A549 (cell line): Measurements from ENCODE around the gene PRKAG2. TPM values are rescaled to one million over a fixed set of nuclear protein-coding genes. Genes with fewer than 3 reads are reported as not detected.
A peak's percentile ranks its signal among the peaks of the same experiment; 100 is the strongest.

Experiments
- ATAC-seq, 2 experiments: fragments of 200-7000 bp in 1 of 2; fragments of >200 bp in 1 of 2; cut with Nextera tagmentation in 1 of 2; cut with Tn5 transposase in 1 of 2; 3 replicates each; pipeline versions ENCODE4 v1.8.0 to v1.9.1; 2018 to 2020; ENCODE audit warnings: mild to moderate bottlenecking in 1 of 2, moderate library complexity in 1 of 2
- CTCF ChIA-PET: fragments of 300-600 bp; sonication (Branson Sonifier 250); formaldehyde crosslinking; extraction: SDS; loops from one replicate; lab custom pipeline; 2021; ENCODE audit warnings: antibody characterized with exemption, inconsistent platforms; lab: Yijun Ruan, JAX
- POLR2A ChIA-PET: fragments of 350-600 bp; formaldehyde crosslinking; extraction: SDS; loops from one replicate; lab custom pipeline; 2021; ENCODE audit warnings: antibody characterized with exemption, inconsistent platforms; lab: Yijun Ruan, JAX
- DNase-seq, 2 experiments: peaks; one replicate each; pipeline versions ENCODE4 v3.0.0 to v3.0.0-alpha.2; 2011 to 2016; ENCODE audit warnings: low read depth in 1 of 2, low spot score in 1 of 2
- FAIRE-seq: peaks from 2 replicates; lab custom pipeline; 2011; peaks lifted over from hg19 to GRCh38; lab: Jason Lieb, UNC
- H3K27ac ChIP-seq, 2 experiments: fragments of >200 bp; sonication (Bioruptor Twin); formaldehyde crosslinking; 3 replicates each; pipeline ENCODE4 v1.5.1; 2016 to 2017
- H3K4me1 ChIP-seq: fragments of >200 bp; sonication (Bioruptor Twin); formaldehyde crosslinking; 3 replicates; pipeline ENCODE4 v1.6.1; 2016
- H3K4me2 ChIP-seq: fragments of >200 bp; sonication (Bioruptor Twin); formaldehyde crosslinking; 3 replicates; pipeline ENCODE4 v1.6.1; 2016
- H3K4me3 ChIP-seq: fragments of >200 bp; sonication (Bioruptor Twin); formaldehyde crosslinking; 3 replicates; pipeline ENCODE4 v1.5.1; 2016
- H3K9me3 ChIP-seq: fragments of >200 bp; sonication (Bioruptor Twin); formaldehyde crosslinking; 3 replicates; pipeline ENCODE4 v1.6.1; 2016
- BCL3 ChIP-seq: fragments of >200 bp; sonication (Bioruptor Twin); formaldehyde crosslinking; IDR thresholded peaks from 3 replicates; pipeline ENCODE4 v1.6.1; 2016
- CTCF ChIP-seq: fragments of >200 bp; sonication (Bioruptor Twin); formaldehyde crosslinking; IDR thresholded peaks from 3 replicates; pipeline ENCODE4 v1.5.1; 2016
- EHMT2 ChIP-seq: fragments of 200-600 bp; sonication (generic); IDR thresholded peaks from 2 replicates; pipeline ENCODE4 v1.6.1; 2016; ENCODE audit warnings: antibody characterized with exemption, low read depth, mild to moderate bottlenecking, moderate library complexity
- ELK1 ChIP-seq: fragments of 150-350 bp; IDR thresholded peaks from 2 replicates; pipeline ENCODE4 v1.6.1; 2014; ENCODE audit warnings: low read depth, mild to moderate bottlenecking, low read length
- EP300 ChIP-seq, 2 experiments: fragments of >200 bp; sonication (Bioruptor Twin); formaldehyde crosslinking; IDR thresholded peaks; 2 replicates in 1 of 2; 3 replicates in 1 of 2; pipeline ENCODE4 v1.6.1; 2016 to 2017
- ESRRA ChIP-seq: fragments of 150-350 bp; IDR thresholded peaks from 2 replicates; pipeline ENCODE4 v1.6.1; 2014; ENCODE audit warnings: mild to moderate bottlenecking, low read length, borderline replicate concordance
- FOSB ChIP-seq: fragments of 250-450 bp; sonication (Bioruptor Pico); IDR thresholded peaks from 2 replicates; pipeline ENCODE4 v1.5.0; 2020; ENCODE audit warnings: mild to moderate bottlenecking, moderate library complexity
- FOXS1 ChIP-seq: fragments of 250-450 bp; sonication (Bioruptor Pico); IDR thresholded peaks from 2 replicates; pipeline ENCODE4 v1.5.0; 2020; ENCODE audit warnings: mild to moderate bottlenecking, moderate library complexity
- HDAC2 ChIP-seq: fragments of 200-600 bp; sonication (generic); IDR thresholded peaks from 2 replicates; pipeline ENCODE4 v1.6.1; 2016
- HOXB5 ChIP-seq: fragments of 250-450 bp; sonication (Bioruptor Pico); IDR thresholded peaks from 2 replicates; pipeline ENCODE4 v1.5.0; 2020; ENCODE audit warnings: mild to moderate bottlenecking, moderate library complexity
- JUN ChIP-seq, 2 experiments: fragments of >200 bp; sonication (Bioruptor Twin); formaldehyde crosslinking; IDR thresholded peaks; 2 replicates in 1 of 2; 3 replicates in 1 of 2; pipeline ENCODE4 v1.6.1; 2016 to 2017
- MAFK ChIP-seq: fragments of 450-650 bp; IDR thresholded peaks from 2 replicates; pipeline ENCODE4 v1.6.1; 2014; ENCODE audit not compliant: partially characterized antibody
- PHF8 ChIP-seq: fragments of 200-600 bp; sonication (generic); IDR thresholded peaks from 2 replicates; pipeline ENCODE4 v1.6.1; 2016; ENCODE audit warnings: low read depth, mild to moderate bottlenecking, antibody characterized with exemption, moderate library complexity, borderline replicate concordance
- TFCP2L1 ChIP-seq: fragments of 250-450 bp; sonication (Bioruptor Pico); IDR thresholded peaks from 2 replicates; pipeline ENCODE4 v1.5.0; 2021; ENCODE audit warnings: mild to moderate bottlenecking
- ZFP36 ChIP-seq: fragments of 450-650 bp; IDR thresholded peaks from 2 replicates; pipeline ENCODE4 v1.6.1; 2014; ENCODE audit warnings: borderline replicate concordance; ENCODE audit not compliant: partially characterized antibody
- WGBS: methylation state at CpG from one replicate; pipeline ENCODE4 v1.1.6; 2017; ENCODE audit errors: missing lambda C conversion rate; 5-methylcytosine and 5-hydroxymethylcytosine counted together
- polyA plus RNA-seq, 4 experiments: library from polyadenylated mRNA; depleted of rRNA in 3 of 4; stranded (reverse); fragments of >200 nt; fragmentation: RNase III in 1 of 4; extraction: RNeasy Plus Mini Kit Qiagen cat#74134 plus additional on column Dnase treatment in 1 of 4; gene quantifications; 2 replicates in 3 of 4; 3 replicates in 1 of 4; pipeline ENCODE4 v1.2.3, GENCODE V29; 2011 to 2017
- TF ChIP-seq, protein P1 (sequence below): fragments of >200 bp; sonication (Bioruptor Twin); formaldehyde crosslinking; IDR thresholded peaks from 2 replicates; pipeline ENCODE4 v1.6.1; 2016

The PRKAG2 gene
- polyA plus RNA-seq, 2 of the 4 experiments (the other 2 are of a cell fraction) = 26.5 to 31.7 TPM

GRCh38 chr7:151529842-151530241 is 347.1 kb downstream of the PRKAG2 start:
- H3K4me2 ChIP-seq = no peak overlapping the region
- H3K4me3 ChIP-seq = no peak overlapping the region
- ChIA-PET CTCF (interaction anchor here (0.7 kb wide), 1 partner anchor 8 kb away, joined by 3 read pairs; no protein-coding TSS in a partner anchor), POLR2A (no interaction called here)
- DNase-seq = no peak
- H3K27ac ChIP-seq = no peak overlapping the region
- no peak for TF ChIP-seq JUN (IDR thresholded peaks at IDR 0.05)
- TF ChIP-seq FOSB (CRISPR knock-in tag) = no peak
- TF ChIP-seq EHMT2 = no peak
- TF ChIP-seq MAFK = no peak
- no peak for TF ChIP-seq HOXB5
- TF ChIP-seq BCL3 = no peak
- TF ChIP-seq FOXS1 = no peak
- TF ChIP-seq TFCP2L1 = no peak
- TF ChIP-seq, protein P1, sequence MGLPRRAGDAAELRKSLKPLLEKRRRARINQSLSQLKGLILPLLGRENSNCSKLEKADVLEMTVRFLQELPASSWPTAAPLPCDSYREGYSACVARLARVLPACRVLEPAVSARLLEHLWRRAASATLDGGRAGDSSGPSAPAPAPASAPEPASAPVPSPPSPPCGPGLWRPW = no peak
- no peak for TF ChIP-seq PHF8
- TF ChIP-seq EP300 (IDR thresholded peaks at IDR 0.05) = no peak
- TF ChIP-seq ELK1 = no peak
- no peak for TF ChIP-seq CTCF
- FAIRE-seq = no peak
- no peak for ATAC-seq
- peaks cover 24% of the 10 kb centered on the region for H3K9me3 ChIP-seq
- no peaks in the 10 kb centered on the region for H3K4me1 ChIP-seq

GRCh38 chr7:151524845-151525244 is 352.1 kb downstream of the PRKAG2 start:
- H3K9me3 ChIP-seq = peaks cover 6% of the 10 kb centered on the region
- no peak for FAIRE-seq
- no peak for ATAC-seq
- CTCF ChIA-PET = interaction anchor here (1.0 kb wide), 1 partner anchor 209 kb away, joined by 3 read pairs; no protein-coding TSS in a partner anchor
- POLR2A ChIA-PET = no interaction called here
- H3K4me3 ChIP-seq = no peak overlapping the region
- WGBS = 34% methylated on average over 2 of the region's 2 CpGs
- H3K4me1 ChIP-seq = peaks cover 5% of the 10 kb centered on the region; the same call in 1 of the 3 replicates
- H3K27ac ChIP-seq = no peak overlapping the region
- DNase-seq = no peak
- TF ChIP-seq MAFK = peak; percentile 79
- no peak for TF ChIP-seq ZFP36
- H3K4me2 ChIP-seq = no peak overlapping the region

GRCh38 chr7:151524331-151524730 is 352.6 kb downstream of the PRKAG2 start:
- no peak overlapping the region for H3K4me3 ChIP-seq
- H3K9me3 ChIP-seq = peaks cover 4% of the 10 kb centered on the region; the same call in 1 of the 3 replicates
- ChIA-PET POLR2A (no interaction called here), CTCF (no interaction called here)
- H3K4me2 ChIP-seq = no peak overlapping the region
- DNase-seq (no peak), FAIRE-seq (no peak), ATAC-seq (no peak)
- WGBS = 73% methylated on average over 8 of the region's 8 CpGs
- TF ChIP-seq HDAC2 (no peak), ESRRA (no peak), FOXS1 (no peak)
- no peak overlapping the region for H3K27ac ChIP-seq
- H3K4me1 ChIP-seq = peaks cover 5% of the 10 kb centered on the region; the same call in 1 of the 3 replicates
